ENCODE results near the gene POLR2C. TPM values are rescaled to one million over a fixed set of nuclear protein-coding genes. Genes with fewer than 3 reads are reported as not detected.

The POLR2C gene
- total and polyA plus RNA-seq, 2 of the 13 experiments (the other 11 are each of a cell fraction or from before 2014, with no cell fraction given) = 104 to 216 TPM

GRCh38 chr16:57471852-57472664, 9.6 kb downstream of the POLR2C start (continued):
- TF ChIP-seq ZNF687 (CRISPR knock-in tag; IDR thresholded peaks at IDR 0.05) (peak; percentile 88), SMAD9 (CRISPR knock-in tag; IDR thresholded peaks at IDR 0.05) (0 out of 2 replicates have a peak, but pooled peaks have one; percentile 41), SALL2 (CRISPR knock-in tag; IDR thresholded peaks at IDR 0.05) (no peak), ZNF224 (CRISPR knock-in tag; IDR thresholded peaks at IDR 0.05) (no peak), MTERF4 (CRISPR knock-in tag; IDR thresholded peaks at IDR 0.05) (no peak), ZNF781 (CRISPR knock-in tag; IDR thresholded peaks at IDR 0.05; ENCODE audit: borderline replicate concordance, not compliant biosample characterization) (peak; percentile 5), RXRA (CRISPR knock-in tag; IDR thresholded peaks at IDR 0.05) (peak; percentile 76; the same call in 1 of the 2 replicates), SCMH1 (CRISPR knock-in tag; IDR thresholded peaks at IDR 0.05; ENCODE audit: borderline replicate concordance) (no peak), RFXAP (CRISPR knock-in tag; IDR thresholded peaks at IDR 0.05; ENCODE audit: borderline replicate concordance) (peak; percentile 87), ZFP36 (IDR thresholded peaks at IDR 0.05; ENCODE audit: borderline replicate concordance, low read depth, low read length, partially characterized antibody) (no peak), ZBTB8A (CRISPR knock-in tag; IDR thresholded peaks at IDR 0.05; ENCODE audit: borderline replicate concordance, low read depth) (no peak), HNRNPLL (IDR thresholded peaks at IDR 0.05; ENCODE audit: low read depth, low read length, poor library complexity, severe bottlenecking) (no peak), ZNF124 (CRISPR knock-in tag; IDR thresholded peaks at IDR 0.05) (no peak), ZNF770 (CRISPR knock-in tag; IDR thresholded peaks at IDR 0.05) (peak; percentile 37; the same call in 1 of the 2 replicates), ZBTB7A (CRISPR knock-in tag; IDR thresholded peaks at IDR 0.05) (no peak; the same call in 1 of the 2 replicates), ZNF12 (CRISPR knock-in tag; IDR thresholded peaks at IDR 0.05) (peak; percentile 22; the same call in 1 of the 2 replicates), SIN3A (IDR thresholded peaks at IDR 0.05; ENCODE audit: borderline replicate concordance, low read depth, low read length) (0 out of 2 replicates have a peak, but pooled peaks have one; percentile 57)
- TF ChIP-seq, protein P1, sequence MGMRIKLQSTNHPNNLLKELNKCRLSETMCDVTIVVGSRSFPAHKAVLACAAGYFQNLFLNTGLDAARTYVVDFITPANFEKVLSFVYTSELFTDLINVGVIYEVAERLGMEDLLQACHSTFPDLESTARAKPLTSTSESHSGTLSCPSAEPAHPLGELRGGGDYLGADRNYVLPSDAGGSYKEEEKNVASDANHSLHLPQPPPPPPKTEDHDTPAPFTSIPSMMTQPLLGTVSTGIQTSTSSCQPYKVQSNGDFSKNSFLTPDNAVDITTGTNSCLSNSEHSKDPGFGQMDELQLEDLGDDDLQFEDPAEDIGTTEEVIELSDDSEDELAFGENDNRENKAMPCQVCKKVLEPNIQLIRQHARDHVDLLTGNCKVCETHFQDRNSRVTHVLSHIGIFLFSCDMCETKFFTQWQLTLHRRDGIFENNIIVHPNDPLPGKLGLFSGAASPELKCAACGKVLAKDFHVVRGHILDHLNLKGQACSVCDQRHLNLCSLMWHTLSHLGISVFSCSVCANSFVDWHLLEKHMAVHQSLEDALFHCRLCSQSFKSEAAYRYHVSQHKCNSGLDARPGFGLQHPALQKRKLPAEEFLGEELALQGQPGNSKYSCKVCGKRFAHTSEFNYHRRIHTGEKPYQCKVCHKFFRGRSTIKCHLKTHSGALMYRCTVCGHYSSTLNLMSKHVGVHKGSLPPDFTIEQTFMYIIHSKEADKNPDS (CRISPR knock-in tag; IDR thresholded peaks at IDR 0.05) = no peak
